Endothelial cell (in vitro differentiated cells): ENCODE results near the gene NPIPB12. TPM values are rescaled to one million over a fixed set of nuclear protein-coding genes. Genes with fewer than 3 reads are reported as not detected.
"Not testable (repeated sequence)": the region's sequence is repeated elsewhere in the genome, so short reads cannot be mapped to it uniquely, and the experiment has no call there.

ENCODE experiments used
- DNase-seq: peaks from one replicate; pipeline ENCODE4 v3.0.0; 2021; ENCODE audit warnings: low spot score
- H3K27ac Mint-ChIP-seq: one replicate; pipeline ENCODE4 v1.8.0; 2021; ENCODE audit warnings: mixed read lengths, inconsistent platforms; ENCODE audit not compliant: unreplicated experiment
- H3K27me3 Mint-ChIP-seq: one replicate; pipeline ENCODE4 v1.8.0; 2021; ENCODE audit warnings: mild to moderate bottlenecking, moderate library complexity, mixed read lengths, inconsistent platforms; ENCODE audit not compliant: unreplicated experiment
- H3K36me3 Mint-ChIP-seq: one replicate; pipeline ENCODE4 v1.8.0; 2021; ENCODE audit warnings: mild to moderate bottlenecking, low read depth, mixed read lengths, inconsistent platforms; ENCODE audit not compliant: unreplicated experiment
- H3K4me1 Mint-ChIP-seq: one replicate; pipeline ENCODE4 v1.8.0; 2021; ENCODE audit warnings: mild to moderate bottlenecking, mixed read lengths, inconsistent platforms; ENCODE audit not compliant: unreplicated experiment
- H3K4me3 Mint-ChIP-seq: one replicate; pipeline ENCODE4 v1.8.0; 2021; ENCODE audit warnings: mild to moderate bottlenecking, mixed read lengths, inconsistent platforms; ENCODE audit not compliant: unreplicated experiment
- H3K9me3 Mint-ChIP-seq: one replicate; pipeline ENCODE4 v1.8.0; 2021; ENCODE audit warnings: mixed read lengths, inconsistent platforms; ENCODE audit not compliant: unreplicated experiment
- total RNA-seq: library from RNA; stranded (reverse); fragmentation: NEBNext Ultra II Directional; extraction: Animal tissue kit (Norgen Biotek cat#: 25700); gene quantifications from one replicate; pipeline ENCODE4 v1.2.1, GENCODE V29; 2021; ENCODE audit not compliant: unreplicated experiment

The NPIPB12 gene
- total RNA-seq, 1 donor from 2014 or later, result 72.6 TPM

- H3K27ac Mint-ChIP-seq, DNase-seq, H3K4me1 Mint-ChIP-seq, H3K4me3 Mint-ChIP-seq, H3K36me3 Mint-ChIP-seq, H3K9me3 Mint-ChIP-seq, H3K27me3 Mint-ChIP-seq: not testable (repeated sequence)
Observed at GRCh38 chr16:29454828-29455227, 51.4 kb downstream of the NPIPB12 start.

GRCh38 chr16:29454269-29454668 lies 51.9 kb downstream of the NPIPB12 start, which contains the start of the genes BOLA2 and SLX1B:
Gene BOLA2, minus strand, starts transcription at chr16:29454351. Its CDS starts 98 bp downstream, at chr16:29454253.
Gene SLX1B, plus strand, starts transcription at chr16:29454533.
- not testable (repeated sequence) for H3K27ac Mint-ChIP-seq, H3K4me1 Mint-ChIP-seq, H3K9me3 Mint-ChIP-seq, H3K36me3 Mint-ChIP-seq, H3K4me3 Mint-ChIP-seq, H3K27me3 Mint-ChIP-seq, DNase-seq

GRCh38 chr16:29453754-29454153 lies 52.5 kb downstream of the NPIPB12 start:
- not testable (repeated sequence) for DNase-seq, H3K27ac Mint-ChIP-seq, H3K27me3 Mint-ChIP-seq, H3K4me3 Mint-ChIP-seq, H3K4me1 Mint-ChIP-seq, H3K36me3 Mint-ChIP-seq, H3K9me3 Mint-ChIP-seq

Other genes starting within 250 kb of the NPIPB12 start
- gene NPIPB11, start 99.7 kb downstream of the NPIPB12 start, total RNA-seq, result 1.7 TPM
- 5.5 TPM for gene BOLA2, start 52.1 kb downstream of the NPIPB12 start, total RNA-seq
- gene SLX1B, start 51.9 kb downstream of the NPIPB12 start, total RNA-seq, result 28.5 TPM
- 4.2 TPM for gene SULT1A4, start 46.5 kb downstream of the NPIPB12 start, total RNA-seq
- gene SPN, start 156.8 kb upstream of the NPIPB12 start, total RNA-seq, result 1.5 TPM
- gene QPRT, start 172.8 kb upstream of the NPIPB12 start, total RNA-seq, result 30.4 TPM
- not detected for gene C16orf54, start 239.6 kb upstream of the NPIPB12 start, total RNA-seq